Measurements from ENCODE around the gene ZXDB.
"Not testable (repeated sequence)": the region's sequence is repeated elsewhere in the genome, so short reads cannot be mapped to it uniquely, and the experiment has no call there.

ZXDB gene

GRCh38 chrX:57591284-57592159 lies at the start of gene ZXDB:
Gene ZXDB (plus strand): TSS chrX:57592011. CDS start chrX:57592049, 38 bp downstream.
- DNase-seq (ENCODE audit: low read depth) = peak; percentile 11
- peak within 1 kb of the TSS; percentile 34 for H3K4me3 ChIP-seq (ENCODE audit: low read depth, low read length)
- in situ Hi-C loops (cut with HindIII; ENCODE audit: low sequenced_read_pairs) = not testable (repeated sequence)

DNA sequence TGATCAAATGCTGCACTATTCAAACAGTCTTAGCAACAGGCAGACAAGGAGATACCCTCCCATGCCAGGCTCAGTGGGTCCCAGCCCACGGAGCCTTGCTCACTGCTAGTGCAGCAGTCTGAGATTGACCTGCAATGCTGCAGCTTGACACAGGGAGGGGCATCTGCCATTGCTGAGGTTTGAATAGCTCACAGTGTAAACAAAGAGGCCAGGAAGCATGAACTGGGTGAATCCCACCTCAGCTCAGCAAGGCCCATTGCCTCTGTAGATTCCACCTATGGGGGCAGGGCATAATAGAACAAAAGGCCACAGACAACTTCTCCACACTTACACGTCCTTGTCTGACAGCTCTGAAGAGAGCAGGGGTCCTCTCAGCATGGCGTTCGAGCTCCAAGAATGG lies 26.6 kb upstream of the ZXDB start:
- H3K4me3 ChIP-seq (ENCODE audit: low read depth, low read length) = no peak overlapping the region
- TF ChIP-seq, protein P1, sequence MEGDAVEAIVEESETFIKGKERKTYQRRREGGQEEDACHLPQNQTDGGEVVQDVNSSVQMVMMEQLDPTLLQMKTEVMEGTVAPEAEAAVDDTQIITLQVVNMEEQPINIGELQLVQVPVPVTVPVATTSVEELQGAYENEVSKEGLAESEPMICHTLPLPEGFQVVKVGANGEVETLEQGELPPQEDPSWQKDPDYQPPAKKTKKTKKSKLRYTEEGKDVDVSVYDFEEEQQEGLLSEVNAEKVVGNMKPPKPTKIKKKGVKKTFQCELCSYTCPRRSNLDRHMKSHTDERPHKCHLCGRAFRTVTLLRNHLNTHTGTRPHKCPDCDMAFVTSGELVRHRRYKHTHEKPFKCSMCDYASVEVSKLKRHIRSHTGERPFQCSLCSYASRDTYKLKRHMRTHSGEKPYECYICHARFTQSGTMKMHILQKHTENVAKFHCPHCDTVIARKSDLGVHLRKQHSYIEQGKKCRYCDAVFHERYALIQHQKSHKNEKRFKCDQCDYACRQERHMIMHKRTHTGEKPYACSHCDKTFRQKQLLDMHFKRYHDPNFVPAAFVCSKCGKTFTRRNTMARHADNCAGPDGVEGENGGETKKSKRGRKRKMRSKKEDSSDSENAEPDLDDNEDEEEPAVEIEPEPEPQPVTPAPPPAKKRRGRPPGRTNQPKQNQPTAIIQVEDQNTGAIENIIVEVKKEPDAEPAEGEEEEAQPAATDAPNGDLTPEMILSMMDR (IDR thresholded peaks at IDR 0.05; ENCODE audit: low read depth, low read length, missing control alignments) = no peak
- in situ Hi-C loops (cut with HindIII; ENCODE audit: low sequenced_read_pairs) = no loop called here
- no peak for DNase-seq (ENCODE audit: low read depth)

DNA sequence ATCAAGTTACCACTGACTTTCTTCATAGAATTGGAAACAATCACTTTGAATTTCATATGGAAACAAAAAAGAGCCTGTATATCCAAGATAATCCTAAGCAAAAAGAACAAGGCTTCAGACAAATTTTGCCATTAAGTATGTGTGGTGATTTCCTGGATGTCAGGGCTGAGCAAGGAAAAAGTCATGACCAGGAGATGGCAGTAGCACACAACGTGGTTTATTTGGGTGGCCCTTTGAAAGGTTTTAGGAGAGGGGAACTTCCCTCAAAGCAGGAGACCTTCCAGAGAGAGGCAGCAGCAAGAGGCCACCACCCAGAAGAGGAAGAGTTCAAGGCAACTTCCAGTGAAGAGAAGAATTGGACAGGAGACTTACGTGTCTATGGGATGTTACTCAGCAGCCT lies 18.1 kb upstream of the ZXDB start:
- in situ Hi-C loops (cut with HindIII; ENCODE audit: low sequenced_read_pairs) = no loop called here

DNA sequence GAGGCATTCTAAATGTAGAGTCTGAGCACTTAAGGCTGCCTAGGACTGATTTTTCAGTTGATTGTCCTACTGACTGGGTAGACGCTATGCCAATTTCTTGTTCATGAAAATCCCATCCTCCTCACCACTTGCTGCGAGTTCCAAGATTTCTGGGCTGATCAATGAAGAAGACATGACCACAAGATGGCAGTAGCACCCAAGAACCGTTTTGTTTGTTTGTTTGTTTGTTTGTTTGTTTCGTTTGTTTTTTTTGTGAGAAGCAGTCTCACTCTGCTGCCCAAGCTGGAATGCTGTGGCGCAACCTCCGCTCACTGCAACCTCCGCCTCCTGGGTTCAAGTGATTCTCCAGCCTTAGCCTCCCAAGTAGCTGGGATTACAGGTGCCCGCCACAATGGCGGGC lies 8.9 kb upstream of the ZXDB start:
- DNase-seq (ENCODE audit: low read depth); in situ Hi-C loops (cut with HindIII; ENCODE audit: low sequenced_read_pairs); H3K4me3 ChIP-seq (ENCODE audit: low read depth, low read length): not testable (repeated sequence)
- TF ChIP-seq, protein P1 (IDR thresholded peaks at IDR 0.05; ENCODE audit: low read depth, low read length, missing control alignments) = peak; percentile 24

More for the DNA sequence above, 18.1 kb upstream of the ZXDB start:
- no peak overlapping the region for H3K4me3 ChIP-seq (ENCODE audit: low read depth, low read length)
- TF ChIP-seq, protein P1 (IDR thresholded peaks at IDR 0.05; ENCODE audit: low read depth, low read length, missing control alignments) = peak; percentile 50
- DNase-seq (ENCODE audit: low read depth) = no peak

DNA sequence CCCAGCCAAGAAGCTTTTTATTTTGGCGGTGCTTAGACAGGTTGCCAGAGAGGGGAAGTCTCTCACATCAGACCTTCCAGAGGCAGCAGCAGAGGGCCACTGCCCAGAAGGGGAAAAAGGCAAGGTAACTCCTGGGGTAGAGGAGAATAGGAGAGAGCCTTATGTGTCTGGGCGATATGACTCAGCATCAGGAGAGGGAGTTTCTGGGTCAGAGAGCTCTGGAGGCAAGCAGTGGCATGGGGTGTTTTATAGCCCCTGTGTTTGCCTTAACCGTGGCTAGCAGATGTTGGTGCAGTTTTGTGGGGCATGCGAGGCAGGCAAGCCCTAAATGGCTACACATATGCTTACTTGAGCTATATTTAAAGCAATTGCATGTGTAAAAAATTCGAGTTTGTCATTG lies 8.3 kb upstream of the ZXDB start:
- no peak overlapping the region for H3K4me3 ChIP-seq (ENCODE audit: low read depth, low read length)
- in situ Hi-C loops (cut with HindIII; ENCODE audit: low sequenced_read_pairs) = no loop called here
- TF ChIP-seq, protein P1 (IDR thresholded peaks at IDR 0.05; ENCODE audit: low read depth, low read length, missing control alignments) = no peak
- DNase-seq (ENCODE audit: low read depth) = no peak

- no peak for DNase-seq (ENCODE audit: low read depth)
- no peak overlapping the region for H3K4me3 ChIP-seq (ENCODE audit: low read depth, low read length)
- in situ Hi-C loops (cut with HindIII; ENCODE audit: low sequenced_read_pairs) = no loop called here
- TF ChIP-seq, protein P1 (IDR thresholded peaks at IDR 0.05; ENCODE audit: low read depth, low read length, missing control alignments) = no peak
Measured at GRCh38 chrX:57586360-57586759, 5.5 kb upstream of the ZXDB start.

- in situ Hi-C loops (cut with HindIII; ENCODE audit: low sequenced_read_pairs) = no loop called here
- TF ChIP-seq, protein P1 (IDR thresholded peaks at IDR 0.05; ENCODE audit: low read depth, low read length, missing control alignments) = no peak
- DNase-seq (ENCODE audit: low read depth) = no peak
- no peak overlapping the region for H3K4me3 ChIP-seq (ENCODE audit: low read depth, low read length)
Measured at GRCh38 chrX:57587062-57587461, 4.7 kb upstream of the ZXDB start.

Data from astrocyte of the cerebellum (primary cell).